ENCODE measurements around the gene KRT23.

KRT23 gene

GRCh38 chr17:40951011-40951622 is 13.7 kb upstream of the KRT23 start:
- Histone ChIP-seq H3K27me3 (ENCODE audit: insufficient read depth, poor library complexity, severe bottlenecking) (peaks cover 12% of the 10 kb centered on the region), H3K4me3 (replicated peaks; ENCODE audit: insufficient read depth, low read length) (no peak overlapping the region), H3K27ac (replicated peaks) (no peak overlapping the region)
- DNase-seq (ENCODE audit: low read depth in 1 of 2, low spot score in 1 of 2): no peak
- TF ChIP-seq CTCF (IDR thresholded peaks at IDR 0.05; ENCODE audit: insufficient read depth, low read length) (no peak), POLR2AphosphoS5 (IDR thresholded peaks at IDR 0.05; ENCODE audit: low read depth) (no peak), GABPA (IDR thresholded peaks at IDR 0.05; ENCODE audit: low read depth) (no peak), REST (IDR thresholded peaks at IDR 0.05; ENCODE audit: insufficient replicate concordance, low read depth) (no peak), SPI1 (IDR thresholded peaks at IDR 0.05; ENCODE audit: borderline replicate concordance, low read depth) (no peak)

GRCh38 chr17:40950176-40950575 is 12.7 kb upstream of the KRT23 start:
- Histone ChIP-seq H3K4me3 (replicated peaks; ENCODE audit: insufficient read depth, low read length) (no peak overlapping the region), H3K27ac (replicated peaks) (no peak overlapping the region), H3K27me3 (ENCODE audit: insufficient read depth, poor library complexity, severe bottlenecking) (peaks cover 12% of the 10 kb centered on the region)
- no peak for DNase-seq (ENCODE audit: low read depth in 1 of 2, low spot score in 1 of 2)
- TF ChIP-seq POLR2AphosphoS5 (IDR thresholded peaks at IDR 0.05; ENCODE audit: low read depth) (no peak), GABPA (IDR thresholded peaks at IDR 0.05; ENCODE audit: low read depth) (no peak), REST (IDR thresholded peaks at IDR 0.05; ENCODE audit: insufficient replicate concordance, low read depth) (no peak), SPI1 (IDR thresholded peaks at IDR 0.05; ENCODE audit: borderline replicate concordance, low read depth) (no peak), CTCF (IDR thresholded peaks at IDR 0.05; ENCODE audit: insufficient read depth, low read length) (no peak)

- peaks cover 12% of the 10 kb centered on the region for H3K27me3 ChIP-seq (ENCODE audit: insufficient read depth, poor library complexity, severe bottlenecking)
- DNase-seq (ENCODE audit: low read depth in 1 of 2, low spot score in 1 of 2): no peak
- H3K4me3 ChIP-seq (replicated peaks; ENCODE audit: insufficient read depth, low read length): no peak overlapping the region
- H3K27ac ChIP-seq (replicated peaks): no peak overlapping the region
- no peak for TF ChIP-seq CTCF (IDR thresholded peaks at IDR 0.05; ENCODE audit: insufficient read depth, low read length)
- no peak for TF ChIP-seq SPI1 (IDR thresholded peaks at IDR 0.05; ENCODE audit: borderline replicate concordance, low read depth)
- no peak for TF ChIP-seq REST (IDR thresholded peaks at IDR 0.05; ENCODE audit: insufficient replicate concordance, low read depth)
- no peak for TF ChIP-seq GABPA (IDR thresholded peaks at IDR 0.05; ENCODE audit: low read depth)
- TF ChIP-seq POLR2AphosphoS5 (IDR thresholded peaks at IDR 0.05; ENCODE audit: low read depth): no peak
Measured at GRCh38 chr17:40949418-40949817, 12.0 kb upstream of the KRT23 start.

Measured in HL-60 (cell line).